HUES6 (cell line): Measurements from ENCODE around the gene GNAS-AS1.

Experiments
- H3K27ac ChIP-seq: 2 replicates; pipeline ENCODE4 v1.7.0; 2013; ENCODE audit warnings: low read depth, mild to moderate bottlenecking, low read length, inconsistent platforms
- H3K27me3 ChIP-seq: 2 replicates; pipeline ENCODE4 v1.6.1; 2013; ENCODE audit warnings: low read length; ENCODE audit not compliant: control insufficient read depth, insufficient read depth
- H3K36me3 ChIP-seq: 2 replicates; pipeline ENCODE4 v1.6.1; 2013; ENCODE audit warnings: low read length; ENCODE audit not compliant: control insufficient read depth, insufficient read depth
- H3K4me1 ChIP-seq: 2 replicates; pipeline ENCODE4 v1.6.1; 2013; ENCODE audit warnings: low read length; ENCODE audit not compliant: control insufficient read depth, insufficient read depth
- H3K4me3 ChIP-seq: 2 replicates; pipeline ENCODE4 v1.5.1; 2013; ENCODE audit warnings: low read depth, low read length
- H3K9ac ChIP-seq: one replicate; pipeline ENCODE4 v1.6.1; 2013; ENCODE audit warnings: mild to moderate bottlenecking, low read length
- H3K9me3 ChIP-seq: 2 replicates; pipeline ENCODE4 v1.6.1; 2013; ENCODE audit warnings: low read depth, low read length; ENCODE audit not compliant: control insufficient read depth, insufficient read depth

Gene GNAS-AS1

DNA sequence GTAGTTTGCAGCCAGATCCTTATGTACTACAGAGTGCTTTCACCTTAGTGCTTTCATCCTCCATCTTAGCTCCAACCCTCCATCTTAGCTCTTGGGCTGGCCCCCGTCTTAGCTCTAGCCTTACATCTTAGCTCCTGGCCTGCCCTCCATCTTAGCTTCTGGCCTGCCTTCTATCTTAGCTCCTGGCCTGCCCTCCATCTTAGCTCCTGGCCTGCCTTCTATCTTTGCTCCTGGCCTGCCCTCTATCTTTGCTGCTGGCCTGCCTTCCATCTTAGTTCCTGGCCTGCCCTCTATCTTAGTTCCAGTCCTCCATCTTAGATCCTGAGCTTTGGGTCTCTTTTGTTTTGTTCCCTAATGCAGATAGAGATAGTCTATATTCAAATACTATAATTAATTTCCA, 23.8 kb upstream of the GNAS-AS1 start:
- H3K4me3 ChIP-seq: no peak overlapping the region
- no peaks in the 10 kb centered on the region for H3K27me3 ChIP-seq
- H3K36me3 ChIP-seq: no peaks in the 10 kb centered on the region
- no peaks in the 10 kb centered on the region for H3K9me3 ChIP-seq
- H3K9ac ChIP-seq: no peak overlapping the region
- no peak overlapping the region for H3K27ac ChIP-seq
- peaks cover 34% of the 10 kb centered on the region for H3K4me1 ChIP-seq

DNA sequence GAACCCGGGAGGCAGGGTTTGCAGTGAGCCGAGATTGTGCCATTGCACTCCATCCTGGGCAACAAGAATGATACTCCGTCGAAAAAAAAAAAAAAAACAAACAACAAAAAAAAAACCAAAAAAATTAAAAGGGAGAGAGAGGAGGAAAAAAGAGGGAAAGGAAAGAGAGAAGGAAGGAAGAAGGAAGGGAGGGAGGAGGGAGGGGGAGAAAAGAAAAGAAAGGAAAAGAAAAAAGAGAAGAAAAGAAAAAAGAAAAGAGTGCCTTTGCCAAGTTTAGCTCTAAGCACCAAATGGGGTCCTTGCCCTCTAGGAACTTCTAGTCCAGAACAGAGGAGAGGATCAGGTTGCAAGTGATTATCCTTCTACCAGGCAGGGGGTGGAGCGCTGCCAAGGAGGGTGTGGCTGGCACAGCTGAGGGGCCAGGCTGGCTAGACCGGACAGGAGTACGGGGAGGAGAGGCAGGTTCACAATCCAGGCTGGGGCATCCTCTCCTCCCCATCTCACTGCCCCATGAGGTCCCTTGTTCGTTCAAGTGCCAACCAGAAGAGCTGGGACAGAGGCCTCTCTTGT, 20.9 kb upstream of the GNAS-AS1 start:
- no peak overlapping the region for H3K9ac ChIP-seq
- H3K27ac ChIP-seq: no peak overlapping the region
- no peaks in the 10 kb centered on the region for H3K36me3 ChIP-seq
- no peak overlapping the region for H3K4me3 ChIP-seq
- H3K27me3 ChIP-seq: no peaks in the 10 kb centered on the region
- peaks cover 16% of the 10 kb centered on the region for H3K4me1 ChIP-seq
- no peaks in the 10 kb centered on the region for H3K9me3 ChIP-seq

- Histone ChIP-seq H3K27ac (no peak overlapping the region), H3K9ac (no peak overlapping the region), H3K4me1 (peaks cover 7% of the 10 kb centered on the region)
Observed at GRCh38 chr20:58870293-58871014, 19.8 kb upstream of the GNAS-AS1 start.

DNA sequence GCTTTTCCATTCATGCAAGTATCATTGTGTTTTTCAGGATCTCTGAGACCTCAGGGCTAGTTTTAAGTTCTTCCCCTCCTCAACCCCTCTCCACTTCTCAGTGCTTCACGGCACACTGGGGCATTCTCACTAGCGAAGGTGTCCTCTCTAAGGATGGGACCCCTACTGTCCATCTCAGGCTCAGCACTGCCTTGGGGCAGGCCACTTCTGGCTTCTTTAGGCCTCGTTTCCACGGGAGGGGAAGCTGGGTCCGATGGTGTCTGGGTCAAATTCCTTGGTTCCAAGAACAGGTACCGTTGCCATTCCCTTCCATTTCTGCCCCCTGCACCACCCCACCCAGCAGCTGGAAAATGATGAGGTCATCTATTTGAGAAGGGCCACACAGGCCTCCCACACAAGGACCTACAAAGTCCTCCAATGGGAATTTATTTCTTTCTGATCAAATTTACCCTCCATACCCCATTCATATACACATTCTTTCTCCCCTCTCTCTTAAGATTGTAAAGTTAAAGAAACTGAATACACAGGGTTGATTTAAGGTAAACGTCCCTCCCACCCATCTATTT, 19.0 kb upstream of the GNAS-AS1 start:
- Histone ChIP-seq H3K4me3 (no peak overlapping the region), H3K9ac (no peak overlapping the region), H3K9me3 (no peaks in the 10 kb centered on the region), H3K27ac (no peak overlapping the region), H3K27me3 (no peaks in the 10 kb centered on the region), H3K4me1 (peaks cover 3% of the 10 kb centered on the region), H3K36me3 (no peaks in the 10 kb centered on the region)

More at GRCh38 chr20:58870293-58871014, 19.8 kb upstream of the GNAS-AS1 start:
- Histone ChIP-seq H3K4me3 (no peak overlapping the region), H3K9me3 (no peaks in the 10 kb centered on the region), H3K27me3 (no peaks in the 10 kb centered on the region), H3K36me3 (no peaks in the 10 kb centered on the region)

DNA sequence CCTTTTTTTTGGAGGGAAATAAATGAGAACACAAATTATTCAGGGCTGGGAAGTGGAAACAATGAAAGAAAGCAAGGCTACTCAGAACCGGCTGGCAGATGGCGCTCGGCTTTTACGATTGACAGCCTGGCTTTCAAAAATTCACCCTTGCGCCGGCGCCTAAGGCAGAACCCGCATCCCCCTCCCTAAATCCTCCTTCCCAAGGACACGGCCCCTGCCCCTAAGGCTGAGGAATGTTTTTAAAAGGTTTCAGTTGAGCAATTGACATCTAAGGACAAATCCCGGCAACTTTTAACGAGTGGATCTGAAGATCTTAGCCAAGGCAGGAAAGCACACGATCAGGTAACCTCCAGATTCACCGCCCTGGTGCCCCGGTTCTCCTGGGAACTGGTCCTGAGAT, 18.1 kb upstream of the GNAS-AS1 start:
- H3K4me3 ChIP-seq: no peak overlapping the region
- no peaks in the 10 kb centered on the region for H3K36me3 ChIP-seq
- no peak overlapping the region for H3K27ac ChIP-seq
- no peaks in the 10 kb centered on the region for H3K9me3 ChIP-seq
- peaks cover 3% of the 10 kb centered on the region for H3K4me1 ChIP-seq
- H3K9ac ChIP-seq: no peak overlapping the region
- H3K27me3 ChIP-seq: no peaks in the 10 kb centered on the region

GRCh38 chr20:58867211-58867610, 16.5 kb upstream of the GNAS-AS1 start:
- Histone ChIP-seq H3K4me3 (no peak overlapping the region), H3K9ac (no peak overlapping the region), H3K27ac (no peak overlapping the region), H3K36me3 (no peaks in the 10 kb centered on the region), H3K27me3 (no peaks in the 10 kb centered on the region), H3K4me1 (peaks cover 3% of the 10 kb centered on the region), H3K9me3 (no peaks in the 10 kb centered on the region)

GRCh38 chr20:58865843-58866242, 15.1 kb upstream of the GNAS-AS1 start:
- Histone ChIP-seq H3K9me3 (no peaks in the 10 kb centered on the region), H3K4me1 (peaks cover 3% of the 10 kb centered on the region), H3K27me3 (no peaks in the 10 kb centered on the region), H3K4me3 (no peak overlapping the region), H3K27ac (no peak overlapping the region), H3K36me3 (no peaks in the 10 kb centered on the region), H3K9ac (no peak overlapping the region)

DNA sequence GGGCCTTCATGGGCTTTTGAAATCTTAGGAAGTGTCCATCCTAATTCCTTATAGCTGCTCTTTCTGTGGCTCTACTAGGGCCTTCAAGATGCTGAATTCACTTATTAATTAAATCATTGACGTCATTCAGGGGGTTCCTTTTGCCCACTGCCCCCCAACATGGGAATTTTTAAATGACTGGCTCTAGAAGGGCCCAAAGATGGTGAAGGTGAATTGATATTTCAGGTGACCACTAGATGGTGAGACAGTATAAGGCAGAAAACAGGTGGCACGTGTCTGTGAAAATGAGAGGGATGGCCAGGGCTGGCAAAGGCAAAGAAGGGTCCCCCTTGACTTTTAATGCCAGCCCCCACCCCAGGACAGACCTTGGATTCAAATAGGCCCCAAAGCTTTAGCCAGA, 13.6 kb upstream of the GNAS-AS1 start:
- Histone ChIP-seq H3K4me1 (peaks cover 3% of the 10 kb centered on the region), H3K4me3 (no peak overlapping the region), H3K9ac (no peak overlapping the region), H3K36me3 (no peaks in the 10 kb centered on the region), H3K27me3 (no peaks in the 10 kb centered on the region), H3K27ac (no peak overlapping the region), H3K9me3 (no peaks in the 10 kb centered on the region)

GRCh38 chr20:58863044-58863790, 12.5 kb upstream of the GNAS-AS1 start:
- Histone ChIP-seq H3K9ac (no peak overlapping the region), H3K4me1 (no peaks in the 10 kb centered on the region), H3K27ac (no peak overlapping the region), H3K4me3 (no peak overlapping the region), H3K9me3 (no peaks in the 10 kb centered on the region), H3K27me3 (peaks cover 5% of the 10 kb centered on the region), H3K36me3 (no peaks in the 10 kb centered on the region)

DNA sequence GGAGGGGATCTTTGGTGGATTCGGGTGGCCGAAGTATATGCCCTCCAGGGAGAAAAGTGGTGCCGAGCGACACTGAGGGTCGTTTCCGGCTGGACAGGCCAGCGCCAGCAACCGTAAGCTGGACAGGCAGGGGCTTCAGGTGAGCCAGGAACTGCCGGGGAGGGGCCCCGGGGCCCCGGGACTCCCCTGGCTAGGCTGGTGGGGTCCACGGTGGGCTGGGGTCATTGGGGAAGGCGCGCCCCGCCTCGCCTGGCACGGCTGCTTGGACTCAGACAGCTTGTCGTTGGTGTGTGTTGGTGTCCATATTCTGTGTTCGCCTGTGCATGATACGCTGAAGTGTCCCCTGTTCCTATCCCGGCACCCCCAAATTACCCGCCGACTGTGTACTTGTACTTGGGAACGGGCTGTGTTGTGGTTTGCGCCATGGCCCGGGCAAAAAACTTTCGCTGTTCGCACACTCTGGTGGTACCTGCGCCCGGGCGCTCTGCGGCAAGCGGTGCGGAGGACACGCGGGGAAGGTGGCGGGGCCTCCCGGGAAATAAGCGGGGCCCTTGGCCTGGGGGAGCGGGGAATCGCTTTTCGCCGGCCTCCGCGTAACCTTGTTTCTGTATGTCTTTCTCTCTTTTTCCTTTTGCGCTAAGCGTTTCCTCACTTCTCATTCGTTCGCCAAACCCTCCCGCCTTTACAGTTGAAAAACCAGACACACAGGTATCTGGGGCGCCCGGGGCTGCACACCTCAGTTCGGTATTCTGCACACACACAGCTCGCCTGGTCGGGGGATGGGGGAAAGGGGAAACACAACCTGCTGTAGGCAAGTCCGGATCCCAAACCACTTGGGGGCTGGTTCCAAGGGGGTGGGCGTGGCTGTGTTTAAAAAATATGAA, 5.0 kb upstream of the GNAS-AS1 start:
- peaks cover 77% of the 10 kb centered on the region for H3K27me3 ChIP-seq
- H3K9me3 ChIP-seq: no peaks in the 10 kb centered on the region
- H3K36me3 ChIP-seq: no peaks in the 10 kb centered on the region
- H3K4me1 ChIP-seq: peaks cover 9% of the 10 kb centered on the region; the same call in 1 of the 2 replicates
- H3K4me3 ChIP-seq: peak overlapping the region; percentile 60
- no peak overlapping the region for H3K9ac ChIP-seq
- no peak overlapping the region for H3K27ac ChIP-seq
